Upper lobe of left lung (tissue), 4 donors: Measurements from ENCODE around the gene ECSIT.

Experiments
- EP300 ChIP-seq, 4 donors: sonication (generic); formaldehyde crosslinking; IDR thresholded peaks; one replicate each; pipeline ENCODE4 v1.5.1; 2017; ENCODE audit warnings: antibody characterized with exemption in 4 of 4, control low read depth in 2 of 4
- POLR2A ChIP-seq, 4 donors: fragments of 450-650 bp; IDR thresholded peaks; one replicate each; pipeline ENCODE4 v1.5.1; 2016 to 2017; ENCODE audit warnings: antibody characterized with exemption in 4 of 4, mild to moderate bottlenecking in 2 of 4
- POLR2AphosphoS5 ChIP-seq, 2 donors: sonication (generic); formaldehyde crosslinking; IDR thresholded peaks; one replicate each; pipeline ENCODE4 v1.5.1; 2017; ENCODE audit warnings: antibody characterized with exemption in 2 of 2
- TF ChIP-seq, protein P1 (sequence below), 6 experiments: fragments of 450-650 bp in 4 of 6; fragments of 200-600 bp in 2 of 6; sonication (generic) in 2 of 6; IDR thresholded peaks; one replicate each; pipeline ENCODE4 v1.5.1; 2016 to 2019; ENCODE audit warnings: antibody characterized with exemption in 6 of 6

DNA sequence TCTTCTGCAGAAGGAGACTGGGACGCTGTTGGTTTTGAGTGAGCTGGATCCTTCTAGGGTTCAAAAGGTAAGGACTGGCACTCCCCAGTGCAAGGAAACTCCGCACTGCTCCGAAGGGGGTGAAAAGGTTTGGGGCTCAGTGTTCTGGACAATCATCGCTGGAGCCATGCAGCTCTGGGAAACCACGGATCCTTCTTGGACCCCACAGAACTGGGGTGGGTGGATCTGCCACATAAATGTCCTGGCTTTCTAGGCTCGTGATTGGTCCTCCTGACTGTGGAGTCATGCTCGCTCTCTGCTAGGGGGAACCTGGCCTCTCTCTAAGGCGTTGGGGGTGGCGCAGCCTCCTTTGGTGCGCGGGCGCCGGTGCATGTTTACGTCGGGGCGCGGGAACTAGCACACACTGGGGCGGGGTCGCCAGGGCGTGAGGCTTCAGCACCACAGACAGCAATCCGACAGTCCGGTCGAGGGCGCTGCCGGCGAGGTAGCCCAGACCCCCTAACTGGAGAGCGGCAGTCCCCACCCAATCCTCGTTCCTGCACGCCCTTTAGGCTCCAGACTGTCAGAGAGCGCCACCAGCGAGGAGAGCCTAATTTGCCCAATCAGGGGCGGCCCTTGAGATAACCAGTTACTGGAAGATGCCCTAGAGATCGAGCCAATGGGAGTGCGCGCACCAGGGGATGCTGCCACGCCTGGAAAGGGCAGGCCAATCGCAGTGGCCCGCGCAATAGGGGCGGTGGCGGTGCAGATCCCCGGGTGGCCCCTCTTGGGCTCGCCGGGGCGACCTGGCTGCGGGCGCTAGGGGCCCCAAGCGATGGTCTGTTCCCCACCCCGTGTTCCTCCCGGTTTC, 47.2 kb downstream of the ECSIT start:
- TF ChIP-seq, protein P1, sequence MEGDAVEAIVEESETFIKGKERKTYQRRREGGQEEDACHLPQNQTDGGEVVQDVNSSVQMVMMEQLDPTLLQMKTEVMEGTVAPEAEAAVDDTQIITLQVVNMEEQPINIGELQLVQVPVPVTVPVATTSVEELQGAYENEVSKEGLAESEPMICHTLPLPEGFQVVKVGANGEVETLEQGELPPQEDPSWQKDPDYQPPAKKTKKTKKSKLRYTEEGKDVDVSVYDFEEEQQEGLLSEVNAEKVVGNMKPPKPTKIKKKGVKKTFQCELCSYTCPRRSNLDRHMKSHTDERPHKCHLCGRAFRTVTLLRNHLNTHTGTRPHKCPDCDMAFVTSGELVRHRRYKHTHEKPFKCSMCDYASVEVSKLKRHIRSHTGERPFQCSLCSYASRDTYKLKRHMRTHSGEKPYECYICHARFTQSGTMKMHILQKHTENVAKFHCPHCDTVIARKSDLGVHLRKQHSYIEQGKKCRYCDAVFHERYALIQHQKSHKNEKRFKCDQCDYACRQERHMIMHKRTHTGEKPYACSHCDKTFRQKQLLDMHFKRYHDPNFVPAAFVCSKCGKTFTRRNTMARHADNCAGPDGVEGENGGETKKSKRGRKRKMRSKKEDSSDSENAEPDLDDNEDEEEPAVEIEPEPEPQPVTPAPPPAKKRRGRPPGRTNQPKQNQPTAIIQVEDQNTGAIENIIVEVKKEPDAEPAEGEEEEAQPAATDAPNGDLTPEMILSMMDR (IDR thresholded peaks at IDR 0.05): peak in 1 of 6 experiments; percentile 9
- no peak for TF ChIP-seq EP300 (IDR thresholded peaks at IDR 0.05)
- no peak for TF ChIP-seq POLR2AphosphoS5 (IDR thresholded peaks at IDR 0.05)
- no peak for TF ChIP-seq POLR2A (IDR thresholded peaks at IDR 0.05)
